ENCODE measurements around the gene AHDC1. TPM values are rescaled to one million over a fixed set of nuclear protein-coding genes. Genes with fewer than 3 reads are reported as not detected.
A peak's percentile ranks its signal among the peaks of the same experiment; 100 is the strongest.
"Not testable (repeated sequence)": the region's sequence is repeated elsewhere in the genome, so short reads cannot be mapped to it uniquely, and the experiment has no call there.

AHDC1 gene
- total RNA-seq, 1 experiment from 2014 or later, result 33.7 TPM

GRCh38 chr1:27538793-27539192 is 65.2 kb downstream of the AHDC1 start:
- peaks cover 0 to 6% of the 10 kb centered on the region in 2 experiments; a peak in 1 of 4 replicates for H3K36me3 ChIP-seq (ENCODE audit: control insufficient read depth in 1 of 2, insufficient read depth in 2 of 2, low read length in 2 of 2)
- peaks cover 75 to 83% of the 10 kb centered on the region in 2 experiments for H3K4me1 ChIP-seq (ENCODE audit: control insufficient read depth in 1 of 2, insufficient read depth in 2 of 2, low read length in 2 of 2)
- ChIA-PET CTCF (interaction anchor here (1.1 to 3.7 kb wide), 2 partner anchors 18 to 30 kb away, joined by 3 to 19 read pairs; no protein-coding TSS in a partner anchor), RAD21 (ENCODE audit: low non-redundant PET in 1 of 2, low total read pairs in 2 of 2, uncharacterized antibody in 2 of 2, unreplicated experiment in 2 of 2) (interaction anchor here in 1 of 2 experiments (1.1 kb wide), 1 partner anchor 18 kb away, joined by 3 read pairs; no protein-coding TSS in a partner anchor), POLR2A (no interaction called here)
- H3K4me2 ChIP-seq (ENCODE audit: low read length), result peak overlapping the region; percentile 80
- peak overlapping the region; percentile 91 for H3K27ac ChIP-seq (ENCODE audit: low read depth, low read length)
- peaks cover 33% of the 10 kb centered on the region for H3K79me2 ChIP-seq (ENCODE audit: insufficient read depth, low read length)
- no peaks in the 10 kb centered on the region for H3K9me2 ChIP-seq (ENCODE audit: insufficient read depth)
- H3K9me3 ChIP-seq (ENCODE audit: control insufficient read depth in 1 of 2, insufficient read depth in 1 of 2, low read depth in 1 of 2, low read length in 2 of 2), result no peaks in the 10 kb centered on the region
- peak overlapping the region; percentile 70 for H3K9ac ChIP-seq (ENCODE audit: low read length)
- H3K4me3 ChIP-seq (replicated peaks in 1 of 2; ENCODE audit: low read depth in 1 of 2, low read length in 2 of 2), result peak overlapping the region in 1 of 2 experiments; percentile 2; a peak in 2 of 4 replicates
- ATAC-seq (peak; percentile 30), DNase-seq (ENCODE audit: low read depth, low spot score) (no peak)
- intact Hi-C loops (cut with micrococcal nuclease), result no loop called here
- TF ChIP-seq JUND (IDR thresholded peaks at IDR 0.05) (no peak), RAD21 (IDR thresholded peaks at IDR 0.05; ENCODE audit: low read depth) (no peak), YY1 (IDR thresholded peaks at IDR 0.05; ENCODE audit: extremely low read depth, insufficient replicate concordance, low read depth, low read length) (no peak)
- H2AFZ ChIP-seq (ENCODE audit: low read depth, low read length, poor library complexity, severe bottlenecking), result no peak overlapping the region
- BruUV-seq (replicated peaks), result no TSS peak
- H4K20me1 ChIP-seq (ENCODE audit: insufficient read depth), result no peaks in the 10 kb centered on the region
- no peaks in the 10 kb centered on the region for H3K27me3 ChIP-seq (ENCODE audit: insufficient read depth, low read length)

GRCh38 chr1:27538305-27538676 is 65.7 kb downstream of the AHDC1 start:
- Histone ChIP-seq H3K4me2 (ENCODE audit: low read length) (peak overlapping the region; percentile 80), H3K79me2 (ENCODE audit: insufficient read depth, low read length) (peaks cover 29% of the 10 kb centered on the region), H3K4me1 (ENCODE audit: control insufficient read depth in 1 of 2, insufficient read depth in 2 of 2, low read length in 2 of 2) (peaks cover 70 to 78% of the 10 kb centered on the region in 2 experiments), H3K9ac (ENCODE audit: low read length) (peak overlapping the region; percentile 70), H3K27ac (ENCODE audit: low read depth, low read length) (peak overlapping the region; percentile 91), H3K4me3 (replicated peaks in 1 of 2; ENCODE audit: low read depth in 1 of 2, low read length in 2 of 2) (peak overlapping the region in 1 of 2 experiments; percentile 2; a peak in 2 of 4 replicates)
- H3K36me3 ChIP-seq (ENCODE audit: control insufficient read depth in 1 of 2, insufficient read depth in 2 of 2, low read length in 2 of 2); intact Hi-C loops (cut with micrococcal nuclease); H3K27me3 ChIP-seq (ENCODE audit: insufficient read depth, low read length); DNase-seq (ENCODE audit: low read depth, low spot score); ATAC-seq; H4K20me1 ChIP-seq (ENCODE audit: insufficient read depth); H3K9me3 ChIP-seq (ENCODE audit: control insufficient read depth in 1 of 2, insufficient read depth in 1 of 2, low read depth in 1 of 2, low read length in 2 of 2); BruUV-seq (replicated peaks); H2AFZ ChIP-seq (ENCODE audit: low read depth, low read length, poor library complexity, severe bottlenecking); H3K9me2 ChIP-seq (ENCODE audit: insufficient read depth): not testable (repeated sequence)
- RAD21 ChIA-PET (ENCODE audit: low non-redundant PET in 1 of 2, low total read pairs in 2 of 2, uncharacterized antibody in 2 of 2, unreplicated experiment in 2 of 2), result interaction anchor here in 1 of 2 experiments (1.1 kb wide), 1 partner anchor 19 kb away, joined by 3 read pairs; no protein-coding TSS in a partner anchor
- POLR2A ChIA-PET, result interaction anchor here (0.6 to 1.0 kb wide), 2 partner anchors 19 to 24 kb away, joined by 3 read pairs; no protein-coding TSS in a partner anchor
- CTCF ChIA-PET, result interaction anchor here (0.7 to 3.7 kb wide), 3 partner anchors 19 to 154 kb away, joined by 3 to 19 read pairs (median 3); no protein-coding TSS in a partner anchor

Data from HCT116 (cell line).